ENCODE data around the gene PRKAG1.

- TF ChIP-seq CTCF (IDR thresholded peaks at IDR 0.05), result no peak
- no peak for TF ChIP-seq POLR2A (IDR thresholded peaks at IDR 0.05)
These were observed 52.2 kb downstream of the PRKAG1 start for GRCh38 chr12:48966177-48966895.

Data from body of pancreas (tissue), 4 donors.